ENCODE results near the gene LRP11.

Gene LRP11

GRCh38 chr6:149840345-149841075 is 23.6 kb downstream of the LRP11 start (continued):
- TF ChIP-seq MZF1 (tag by site-specific recombination; IDR thresholded peaks at IDR 0.05; ENCODE audit: borderline replicate concordance) (no peak), ZNF449 (tag by site-specific recombination; IDR thresholded peaks at IDR 0.05) (no peak), ZNF37A (tag by site-specific recombination; IDR thresholded peaks at IDR 0.05) (no peak), ZNF214 (tag by site-specific recombination; IDR thresholded peaks at IDR 0.05; ENCODE audit: borderline replicate concordance) (no peak), MYNN (tag by site-specific recombination; IDR thresholded peaks at IDR 0.05; ENCODE audit: borderline replicate concordance) (no peak), GLIS1 (tag by site-specific recombination; IDR thresholded peaks at IDR 0.05) (peak; percentile 46; the same call in 1 of the 2 replicates), ZNF626 (tag by site-specific recombination; IDR thresholded peaks at IDR 0.05) (no peak), ZNF830 (tag by site-specific recombination; IDR thresholded peaks at IDR 0.05; ENCODE audit: low read depth) (no peak), TCF7L2 (IDR thresholded peaks at IDR 0.05; ENCODE audit: borderline replicate concordance, low read depth, low read length) (no peak), ZNF335 (tag by site-specific recombination; conservative IDR thresholded peaks at IDR 0.05) (peak; percentile 44; the same call in 1 of the 2 replicates), ZSCAN23 (tag by site-specific recombination; IDR thresholded peaks at IDR 0.05) (no peak), ZNF146 (tag by site-specific recombination; IDR thresholded peaks at IDR 0.05) (no peak), ZNF645 (tag by site-specific recombination; IDR thresholded peaks at IDR 0.05) (no peak), ZNF791 (tag by site-specific recombination; IDR thresholded peaks at IDR 0.05) (no peak)
- TF ChIP-seq, protein P1, sequence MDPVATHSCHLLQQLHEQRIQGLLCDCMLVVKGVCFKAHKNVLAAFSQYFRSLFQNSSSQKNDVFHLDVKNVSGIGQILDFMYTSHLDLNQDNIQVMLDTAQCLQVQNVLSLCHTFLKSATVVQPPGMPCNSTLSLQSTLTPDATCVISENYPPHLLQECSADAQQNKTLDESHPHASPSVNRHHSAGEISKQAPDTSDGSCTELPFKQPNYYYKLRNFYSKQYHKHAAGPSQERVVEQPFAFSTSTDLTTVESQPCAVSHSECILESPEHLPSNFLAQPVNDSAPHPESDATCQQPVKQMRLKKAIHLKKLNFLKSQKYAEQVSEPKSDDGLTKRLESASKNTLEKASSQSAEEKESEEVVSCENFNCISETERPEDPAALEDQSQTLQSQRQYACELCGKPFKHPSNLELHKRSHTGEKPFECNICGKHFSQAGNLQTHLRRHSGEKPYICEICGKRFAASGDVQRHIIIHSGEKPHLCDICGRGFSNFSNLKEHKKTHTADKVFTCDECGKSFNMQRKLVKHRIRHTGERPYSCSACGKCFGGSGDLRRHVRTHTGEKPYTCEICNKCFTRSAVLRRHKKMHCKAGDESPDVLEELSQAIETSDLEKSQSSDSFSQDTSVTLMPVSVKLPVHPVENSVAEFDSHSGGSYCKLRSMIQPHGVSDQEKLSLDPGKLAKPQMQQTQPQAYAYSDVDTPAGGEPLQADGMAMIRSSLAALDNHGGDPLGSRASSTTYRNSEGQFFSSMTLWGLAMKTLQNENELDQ (tag by site-specific recombination; IDR thresholded peaks at IDR 0.05; ENCODE audit: low read depth), result no peak
- TF ChIP-seq, protein P2, sequence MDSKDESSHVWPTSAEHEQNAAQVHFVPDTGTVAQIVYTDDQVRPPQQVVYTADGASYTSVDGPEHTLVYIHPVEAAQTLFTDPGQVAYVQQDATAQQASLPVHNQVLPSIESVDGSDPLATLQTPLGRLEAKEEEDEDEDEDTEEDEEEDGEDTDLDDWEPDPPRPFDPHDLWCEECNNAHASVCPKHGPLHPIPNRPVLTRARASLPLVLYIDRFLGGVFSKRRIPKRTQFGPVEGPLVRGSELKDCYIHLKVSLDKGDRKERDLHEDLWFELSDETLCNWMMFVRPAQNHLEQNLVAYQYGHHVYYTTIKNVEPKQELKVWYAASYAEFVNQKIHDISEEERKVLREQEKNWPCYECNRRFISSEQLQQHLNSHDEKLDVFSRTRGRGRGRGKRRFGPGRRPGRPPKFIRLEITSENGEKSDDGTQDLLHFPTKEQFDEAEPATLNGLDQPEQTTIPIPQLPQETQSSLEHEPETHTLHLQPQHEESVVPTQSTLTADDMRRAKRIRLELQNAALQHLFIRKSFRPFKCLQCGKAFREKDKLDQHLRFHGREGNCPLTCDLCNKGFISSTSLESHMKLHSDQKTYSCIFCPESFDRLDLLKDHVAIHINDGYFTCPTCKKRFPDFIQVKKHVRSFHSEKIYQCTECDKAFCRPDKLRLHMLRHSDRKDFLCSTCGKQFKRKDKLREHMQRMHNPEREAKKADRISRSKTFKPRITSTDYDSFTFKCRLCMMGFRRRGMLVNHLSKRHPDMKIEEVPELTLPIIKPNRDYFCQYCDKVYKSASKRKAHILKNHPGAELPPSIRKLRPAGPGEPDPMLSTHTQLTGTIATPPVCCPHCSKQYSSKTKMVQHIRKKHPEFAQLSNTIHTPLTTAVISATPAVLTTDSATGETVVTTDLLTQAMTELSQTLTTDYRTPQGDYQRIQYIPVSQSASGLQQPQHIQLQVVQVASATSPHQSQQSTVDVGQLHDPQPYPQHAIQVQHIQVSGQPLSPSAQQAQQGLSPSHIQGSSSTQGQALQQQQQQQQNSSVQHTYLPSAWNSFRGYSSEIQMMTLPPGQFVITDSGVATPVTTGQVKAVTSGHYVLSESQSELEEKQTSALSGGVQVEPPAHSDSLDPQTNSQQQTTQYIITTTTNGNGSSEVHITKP (tag by site-specific recombination; IDR thresholded peaks at IDR 0.05), result 0 out of 2 replicates have a peak, but pooled peaks have one; percentile 19

All from HEK293 (cell line).